Panc1 (cell line): Measurements from ENCODE around the gene CDHR2. TPM values are rescaled to one million over a fixed set of nuclear protein-coding genes. Genes with fewer than 3 reads are reported as not detected.

ENCODE experiments used
- ATAC-seq: fragments of 200-7000 bp; cut with Tn5 transposase; 2 replicates; pipeline ENCODE4 v1.9.1; 2020; ENCODE audit warnings: mild to moderate bottlenecking, moderate library complexity
- BruUV-seq: library from RNA; stranded (reverse); fragments of 400-500 nt; replicated peaks from 2 replicates; lab custom pipeline; 2021; lab: Mats Ljungman, UMichigan
- CTCF ChIA-PET: fragments of 300-600 bp; sonication (Branson Sonifier 250); formaldehyde crosslinking; loops from one replicate; lab custom pipeline; 2022; ENCODE audit warnings: antibody characterized with exemption; lab: Charles Lee
- POLR2A ChIA-PET: fragments of 300-600 bp; sonication (Branson Sonifier 250); formaldehyde crosslinking; loops from one replicate; lab custom pipeline; 2022; ENCODE audit warnings: antibody characterized with exemption; lab: Charles Lee
- DNase-seq: peaks from one replicate; pipeline ENCODE4 v3.0.0-alpha.2; 2010; ENCODE audit warnings: low read depth, low spot score
- H3K27ac ChIP-seq: 2 replicates; pipeline ENCODE4 v1.5.1; 2011; ENCODE audit warnings: mild to moderate bottlenecking, low read length, inconsistent platforms
- H3K27me3 ChIP-seq: fragments of 200-500 bp; sonication (Bioruptor generic); 2 replicates; pipeline ENCODE4 v1.6.0; 2014; ENCODE audit warnings: low read length, inconsistent platforms; ENCODE audit not compliant: control insufficient read depth, insufficient read depth
- H3K36me3 ChIP-seq: fragments of 200-500 bp; sonication (Bioruptor generic); 2 replicates; pipeline ENCODE4 v1.5.1; 2014; ENCODE audit warnings: inconsistent platforms, mild to moderate bottlenecking, low read length, moderate library complexity; ENCODE audit not compliant: control insufficient read depth, insufficient read depth
- H3K4me1 ChIP-seq: 2 replicates; pipeline ENCODE4 v1.5.1; 2011; ENCODE audit warnings: inconsistent platforms, mild to moderate bottlenecking, low read length, moderate library complexity; ENCODE audit not compliant: control insufficient read depth, insufficient read depth
- H3K4me3 ChIP-seq, 2 experiments: 2 replicates each; pipeline ENCODE4 v1.5.1; 2011 to 2012; ENCODE audit warnings: low read depth in 2 of 2, low read length in 2 of 2, mild to moderate bottlenecking in 2 of 2, inconsistent platforms in 1 of 2, moderate library complexity in 1 of 2
- H3K9me3 ChIP-seq: fragments of 200-500 bp; sonication (Bioruptor generic); 2 replicates; pipeline ENCODE4 v1.5.1; 2014; ENCODE audit warnings: low read depth, mild to moderate bottlenecking, inconsistent platforms, low read length, moderate library complexity; ENCODE audit not compliant: control insufficient read depth, insufficient read depth
- POLR2AphosphoS5 ChIP-seq: IDR thresholded peaks from 2 replicates; pipeline ENCODE4 v1.6.1; 2012; ENCODE audit warnings: mild to moderate bottlenecking, low read depth, low read length, moderate library complexity
- REST ChIP-seq, 2 experiments: IDR thresholded peaks; 2 replicates each; pipeline ENCODE4 v1.6.1; 2011 to 2012; ENCODE audit warnings: low read depth in 2 of 2, control low read depth in 1 of 2, low read length in 1 of 2, mild to moderate bottlenecking in 1 of 2, moderate library complexity in 1 of 2; ENCODE audit not compliant: insufficient read depth in 1 of 2
- SIN3A ChIP-seq: IDR thresholded peaks from 2 replicates; pipeline ENCODE4 v1.6.1; 2012; ENCODE audit warnings: low read depth, mild to moderate bottlenecking, low read length, moderate library complexity, borderline replicate concordance; ENCODE audit not compliant: insufficient read depth
- TCF7L2 ChIP-seq: IDR thresholded peaks from 2 replicates; pipeline ENCODE4 v1.6.1; 2011; ENCODE audit warnings: mild to moderate bottlenecking, low read depth, low read length, inconsistent platforms
- in situ Hi-C: cut with HindIII; loops from 2 replicates; pipeline ENCODE4 v1.10.0; 2016; ENCODE audit warnings: low sequenced_read_pairs, low pct_unique_long_range_greater_than_20kb
- intact Hi-C: fragments of 100-400 bp; cut with micrococcal nuclease; formaldehyde crosslinking; loops from one replicate; pipeline ENCODE4 v1.10.0; 2022; ENCODE audit not compliant: unreplicated experiment
- total RNA-seq: library from RNA; stranded (reverse); gene quantifications from one replicate; pipeline ENCODE4 v1.2.1, GENCODE V29; 2021; ENCODE audit not compliant: unreplicated experiment
- TF ChIP-seq, protein P1 (sequence below): fragments of 450-650 bp; IDR thresholded peaks from 2 replicates; pipeline ENCODE4 v1.5.1; 2017; ENCODE audit warnings: mild to moderate bottlenecking

The CDHR2 gene
- total RNA-seq, 1 experiment from 2014 or later = 0.72 TPM

GRCh38 chr5:176564002-176564401 lies 14.9 kb downstream of the CDHR2 start:
- intact Hi-C loops (no loop called here), in situ Hi-C loops (no loop called here)
- no peak overlapping the region for H3K4me3 ChIP-seq
- ChIA-PET CTCF (no interaction called here), POLR2A (interaction anchor here (0.6 kb wide), 1 partner anchor 119 kb away, joined by 3 read pairs; no protein-coding TSS in a partner anchor)
- no peaks in the 10 kb centered on the region for H3K27me3 ChIP-seq
- ATAC-seq (no peak), DNase-seq (no peak)
- no peaks in the 10 kb centered on the region for H3K4me1 ChIP-seq
- no peaks in the 10 kb centered on the region for H3K36me3 ChIP-seq
- no peak overlapping the region for H3K27ac ChIP-seq
- no peaks in the 10 kb centered on the region for H3K9me3 ChIP-seq
- TF ChIP-seq SIN3A (no peak), TCF7L2 (no peak), REST (IDR thresholded peaks at IDR 0.05; ENCODE audit: insufficient read depth in 1 of 2, low read depth in 2 of 2, low read length in 1 of 2) (no peak), POLR2AphosphoS5 (no peak)
- TF ChIP-seq, protein P1, sequence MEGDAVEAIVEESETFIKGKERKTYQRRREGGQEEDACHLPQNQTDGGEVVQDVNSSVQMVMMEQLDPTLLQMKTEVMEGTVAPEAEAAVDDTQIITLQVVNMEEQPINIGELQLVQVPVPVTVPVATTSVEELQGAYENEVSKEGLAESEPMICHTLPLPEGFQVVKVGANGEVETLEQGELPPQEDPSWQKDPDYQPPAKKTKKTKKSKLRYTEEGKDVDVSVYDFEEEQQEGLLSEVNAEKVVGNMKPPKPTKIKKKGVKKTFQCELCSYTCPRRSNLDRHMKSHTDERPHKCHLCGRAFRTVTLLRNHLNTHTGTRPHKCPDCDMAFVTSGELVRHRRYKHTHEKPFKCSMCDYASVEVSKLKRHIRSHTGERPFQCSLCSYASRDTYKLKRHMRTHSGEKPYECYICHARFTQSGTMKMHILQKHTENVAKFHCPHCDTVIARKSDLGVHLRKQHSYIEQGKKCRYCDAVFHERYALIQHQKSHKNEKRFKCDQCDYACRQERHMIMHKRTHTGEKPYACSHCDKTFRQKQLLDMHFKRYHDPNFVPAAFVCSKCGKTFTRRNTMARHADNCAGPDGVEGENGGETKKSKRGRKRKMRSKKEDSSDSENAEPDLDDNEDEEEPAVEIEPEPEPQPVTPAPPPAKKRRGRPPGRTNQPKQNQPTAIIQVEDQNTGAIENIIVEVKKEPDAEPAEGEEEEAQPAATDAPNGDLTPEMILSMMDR = no peak
- BruUV-seq = no TSS peak

GRCh38 chr5:176565760-176566288 lies 16.7 kb downstream of the CDHR2 start:
- POLR2A ChIA-PET = no interaction called here
- in situ Hi-C loops = no loop called here

More at GRCh38 chr5:176565760-176566288, 16.7 kb downstream of the CDHR2 start:
- Histone ChIP-seq H3K36me3 (no peaks in the 10 kb centered on the region), H3K4me3 (no peak overlapping the region), H3K27me3 (no peaks in the 10 kb centered on the region), H3K4me1 (no peaks in the 10 kb centered on the region), H3K9me3 (no peaks in the 10 kb centered on the region), H3K27ac (no peak overlapping the region)
- BruUV-seq = no TSS peak
- no peak for ATAC-seq
- intact Hi-C loops = no loop called here
- TF ChIP-seq, protein P1 = no peak
- no peak for TF ChIP-seq POLR2AphosphoS5
- DNase-seq = no peak
- CTCF ChIA-PET = no interaction called here
